DMS153 (cell line): Measurements from ENCODE around the gene POU5F1.
A peak's percentile ranks its signal among the peaks of the same experiment; 100 is the strongest.
"Not testable (repeated sequence)": the region's sequence is repeated elsewhere in the genome, so short reads cannot be mapped to it uniquely, and the experiment has no call there.

Source experiments
- DNase-seq: peaks from one replicate; lab custom pipeline; 2025; lab: John Stamatoyannopoulos, UW

Gene POU5F1

DNA sequence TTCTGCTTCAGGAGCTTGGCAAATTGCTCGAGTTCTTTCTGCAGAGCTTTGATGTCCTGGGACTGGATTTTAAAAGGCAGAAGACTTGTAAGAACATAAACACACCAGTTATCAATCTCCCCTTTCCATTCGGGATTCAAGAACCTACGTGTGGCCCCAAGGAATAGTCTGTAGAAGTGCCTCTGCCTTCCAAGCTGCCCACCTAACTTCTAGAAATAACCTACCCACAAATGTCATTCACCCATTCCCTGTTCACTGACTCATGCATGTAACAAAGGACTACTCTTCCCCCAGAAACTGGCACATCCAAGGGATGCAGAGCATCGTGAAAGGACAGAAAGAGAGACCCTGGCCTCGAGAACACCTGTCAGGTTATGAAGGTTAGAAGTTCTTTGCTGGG lies 4.5 kb downstream of the POU5F1 start:
- no peak for DNase-seq

DNA sequence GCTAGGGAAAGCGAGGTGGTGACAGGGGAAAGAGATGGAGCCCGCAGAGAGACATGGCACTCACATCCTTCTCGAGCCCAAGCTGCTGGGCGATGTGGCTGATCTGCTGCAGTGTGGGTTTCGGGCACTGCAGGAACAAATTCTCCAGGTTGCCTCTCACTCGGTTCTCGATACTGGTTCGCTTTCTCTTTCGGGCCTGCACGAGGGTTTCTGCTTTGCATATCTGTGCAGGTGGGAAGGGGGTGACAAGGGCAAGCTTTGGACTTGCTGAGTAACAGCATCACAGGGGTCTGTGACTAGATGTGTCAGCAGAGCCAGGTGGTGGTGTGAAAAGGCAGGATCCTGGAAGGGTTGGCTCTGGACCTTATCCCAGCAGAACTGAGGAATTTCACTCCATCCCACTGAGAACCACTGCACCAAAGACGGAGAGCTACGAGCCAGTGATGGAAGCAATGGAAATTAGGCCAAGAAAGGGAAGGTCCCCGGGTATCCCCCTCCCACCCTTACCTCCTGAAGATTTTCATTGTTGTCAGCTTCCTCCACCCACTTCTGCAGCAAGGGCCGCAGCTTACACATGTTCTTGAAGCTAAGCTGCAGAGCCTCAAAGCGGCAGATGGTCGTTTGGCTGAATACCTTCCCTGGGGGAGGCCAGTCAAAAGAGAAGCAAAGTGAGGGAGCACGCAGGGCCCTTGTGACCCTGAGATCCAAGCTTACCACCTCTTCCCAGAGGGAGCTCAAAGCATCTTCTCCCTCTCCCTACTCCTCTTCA lies 5.2 kb downstream of the POU5F1 start:
- not testable (repeated sequence) for DNase-seq

DNA sequence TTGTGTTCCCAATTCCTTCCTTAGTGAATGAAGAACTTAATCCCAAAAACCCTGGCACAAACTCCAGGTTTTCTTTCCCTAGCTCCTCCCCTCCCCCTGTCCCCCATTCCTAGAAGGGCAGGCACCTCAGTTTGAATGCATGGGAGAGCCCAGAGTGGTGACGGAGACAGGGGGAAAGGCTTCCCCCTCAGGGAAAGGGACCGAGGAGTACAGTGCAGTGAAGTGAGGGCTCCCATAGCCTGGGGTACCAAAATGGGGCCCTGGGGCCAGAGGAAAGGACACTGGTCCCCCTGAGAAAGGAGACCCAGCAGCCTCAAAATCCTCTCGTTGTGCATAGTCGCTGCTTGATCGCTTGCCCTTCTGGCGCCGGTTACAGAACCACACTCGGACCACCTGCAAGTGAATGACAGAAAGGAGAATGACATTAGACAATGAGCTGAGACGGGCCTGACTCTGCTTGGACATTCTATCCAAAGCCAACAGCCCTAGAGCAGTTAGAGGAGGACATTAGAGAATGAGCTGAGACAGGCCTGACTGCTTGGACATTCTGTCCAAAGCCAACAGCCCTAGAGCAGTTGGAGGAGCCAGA lies 5.9 kb downstream of the POU5F1 start:
- not testable (repeated sequence) for DNase-seq

DNA sequence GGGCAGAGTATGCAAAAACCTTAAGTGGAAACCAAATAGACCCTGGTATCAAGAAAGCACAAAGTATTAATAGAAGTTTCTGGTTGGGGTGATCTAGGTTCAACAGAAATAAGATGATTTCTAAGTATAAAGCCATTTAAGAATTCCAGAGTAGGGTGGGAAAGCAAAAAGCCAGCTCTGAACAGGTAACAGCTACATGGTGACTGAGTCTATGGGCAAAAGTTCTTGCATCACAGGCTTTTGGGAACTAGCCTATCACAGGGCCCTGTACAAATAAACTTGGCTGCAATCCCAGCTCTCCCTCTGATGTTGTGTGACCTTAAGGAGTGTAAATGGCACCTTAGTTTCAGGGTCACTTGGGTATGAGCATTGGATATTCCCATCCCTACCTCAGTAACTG lies 6.6 kb downstream of the POU5F1 start:
- DNase-seq = no peak

DNA sequence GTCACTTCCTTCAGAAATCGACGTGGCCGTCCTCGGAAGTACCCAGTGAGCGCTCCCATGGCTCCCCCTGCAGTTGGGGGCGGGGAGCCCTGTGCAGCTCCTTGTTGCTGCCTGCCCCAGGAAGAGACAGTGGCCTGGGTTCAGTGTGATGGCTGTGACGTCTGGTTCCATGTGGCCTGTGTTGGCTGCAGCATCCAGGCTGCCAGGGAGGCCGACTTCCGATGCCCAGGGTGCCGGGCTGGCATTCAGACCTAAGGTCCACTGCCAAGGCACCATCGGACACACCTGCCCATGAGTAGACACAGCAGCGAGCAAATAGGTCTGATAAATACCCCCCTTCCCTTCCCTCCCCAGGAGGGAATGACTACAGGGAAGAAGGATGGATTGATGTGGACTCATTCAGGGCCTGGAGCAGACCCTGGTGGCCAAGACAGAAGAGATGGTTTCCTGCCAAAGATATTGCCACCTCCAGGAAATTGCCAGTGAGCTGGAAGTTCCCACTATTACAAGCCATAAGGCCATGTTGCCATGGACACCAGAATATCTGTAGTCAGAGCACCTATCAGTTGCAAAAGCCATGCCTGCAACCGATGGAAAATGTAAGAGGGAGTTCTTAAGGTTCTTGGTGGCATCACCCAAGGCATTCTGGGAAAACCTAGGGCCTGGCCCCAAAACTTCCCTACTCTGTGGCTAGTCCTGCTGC lies 7.9 kb downstream of the POU5F1 start:
- DNase-seq = no peak

DNA sequence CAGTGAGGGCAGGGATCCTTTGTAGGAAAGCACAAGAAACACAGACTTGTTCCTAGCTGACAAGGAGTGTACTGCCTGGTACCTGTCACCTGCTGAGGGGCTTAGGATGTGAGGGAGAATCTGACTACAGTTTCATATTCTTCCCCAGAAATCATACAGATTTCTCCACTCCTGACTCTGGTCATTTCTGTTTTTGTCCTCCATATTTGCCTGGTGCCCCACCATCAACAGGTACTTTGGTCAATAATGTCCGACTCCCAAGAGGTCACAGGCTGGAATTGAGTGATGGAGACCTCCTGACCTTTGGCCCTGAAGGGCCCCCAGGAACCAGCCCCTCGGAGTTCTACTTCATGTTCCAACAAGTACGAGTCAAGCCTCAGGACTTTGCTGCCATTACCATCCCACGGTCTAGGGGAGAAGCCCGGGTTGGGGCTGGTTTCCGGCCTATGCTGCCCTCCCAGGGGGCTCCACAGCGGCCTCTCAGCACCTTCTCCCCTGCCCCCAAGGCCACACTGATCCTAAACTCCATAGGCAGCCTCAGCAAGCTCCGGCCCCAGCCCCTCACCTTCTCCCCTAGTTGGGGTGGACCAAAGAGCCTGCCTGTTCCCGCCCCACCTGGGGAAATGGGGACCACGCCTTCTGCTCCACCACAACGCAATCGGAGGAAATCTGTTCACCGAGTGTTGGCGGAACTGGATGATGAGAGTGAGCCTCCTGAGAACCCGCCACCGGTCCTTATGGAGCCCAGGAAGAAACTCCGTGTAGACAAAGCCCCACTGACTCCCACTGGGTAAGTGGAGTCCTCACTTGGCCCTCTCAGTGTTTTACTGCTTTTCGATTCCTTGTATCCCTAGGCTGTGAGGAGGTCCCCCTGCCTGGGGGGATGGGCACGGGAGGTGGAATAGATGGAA lies 9.0 kb downstream of the POU5F1 start:
- no peak for DNase-seq

DNA sequence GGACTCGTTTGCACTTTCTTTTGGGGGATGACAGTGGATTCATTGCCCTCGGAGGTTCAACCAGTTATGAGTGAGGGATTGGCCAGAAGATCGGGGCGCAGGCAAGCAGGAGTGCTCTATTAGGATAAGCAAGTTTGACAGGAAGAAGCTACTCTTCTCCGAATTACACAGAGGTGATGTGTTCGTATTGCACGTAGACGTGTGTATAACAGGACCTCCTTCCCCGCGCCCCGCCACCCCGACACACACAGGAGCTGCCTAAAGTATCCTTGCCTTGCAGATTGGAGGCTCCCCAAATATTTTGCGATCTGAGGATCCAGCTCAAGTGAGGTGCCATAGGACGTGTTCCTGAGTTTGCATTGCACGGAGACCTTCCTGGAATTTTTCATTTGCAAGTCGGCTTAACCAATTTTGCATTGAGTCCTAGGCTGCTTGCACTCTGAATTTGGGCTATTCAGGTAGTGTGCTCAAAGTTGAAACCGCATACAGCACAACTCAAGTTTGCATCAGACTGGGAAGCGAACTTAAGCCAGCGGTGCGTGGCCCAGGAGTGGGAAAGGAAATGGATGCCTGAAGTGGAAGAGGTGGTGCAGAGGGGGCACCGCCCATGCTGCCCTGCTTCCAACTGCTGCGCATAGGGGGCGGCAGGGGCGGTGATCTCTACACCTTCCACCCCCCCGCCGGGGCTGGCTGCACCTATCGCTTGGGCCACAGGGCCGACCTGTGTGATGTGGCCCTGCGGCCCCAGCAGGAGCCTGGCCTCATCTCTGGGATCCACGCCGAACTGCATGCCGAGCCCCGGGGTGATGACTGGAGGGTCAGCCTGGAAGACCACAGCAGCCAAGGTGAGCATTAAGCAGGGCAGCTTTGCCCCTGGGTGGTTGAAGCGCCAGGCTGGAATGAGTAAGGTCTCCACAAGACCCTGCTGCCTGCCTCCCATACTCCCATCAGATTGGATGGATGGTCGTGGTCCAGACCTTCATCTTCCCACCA lies 11.3 kb downstream of the POU5F1 start:
- DNase-seq = no peak

DNA sequence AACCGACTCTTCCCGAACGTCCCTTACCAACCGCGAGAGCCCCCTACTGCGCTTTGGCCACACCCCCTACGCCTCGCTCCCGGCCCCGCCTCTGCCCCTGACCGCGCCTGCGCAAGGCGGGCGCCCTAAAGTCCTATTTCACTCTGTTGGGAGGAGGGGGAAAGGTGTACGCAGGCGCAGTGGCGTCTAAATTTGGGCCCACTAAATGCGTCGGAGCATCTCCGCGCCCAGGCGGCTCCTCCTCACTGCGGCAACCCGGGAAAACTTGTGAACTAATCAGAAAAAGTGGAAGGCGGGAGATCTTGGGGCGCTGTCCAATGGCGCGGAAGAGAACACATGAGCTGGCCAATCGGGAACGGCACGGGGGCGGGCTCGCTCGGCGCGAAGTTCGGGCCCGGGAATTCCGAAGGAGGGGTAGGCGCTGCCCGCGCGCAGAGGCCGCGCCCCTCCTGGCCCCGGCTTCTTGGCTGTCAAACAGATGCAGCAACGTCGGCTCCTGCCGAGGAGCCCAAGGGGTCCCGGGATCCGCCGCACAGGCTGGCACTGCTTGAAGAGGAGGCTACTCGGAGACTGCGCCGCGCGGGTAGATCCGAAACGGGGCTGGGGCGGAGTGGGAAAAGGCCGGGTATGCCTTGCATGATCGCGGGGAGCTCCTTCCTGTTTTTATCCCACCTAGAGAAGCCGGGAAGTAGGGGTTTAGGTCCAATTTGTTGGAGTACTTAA lies 12.2 kb downstream of the POU5F1 start, which contains the start of gene TCF19:
TSS of gene TCF19 (plus strand) at position 450 of the 723 bp plus-strand sequence. CDS start 881 bp downstream, outside the sequence.
- peak; percentile 97 for DNase-seq

DNA sequence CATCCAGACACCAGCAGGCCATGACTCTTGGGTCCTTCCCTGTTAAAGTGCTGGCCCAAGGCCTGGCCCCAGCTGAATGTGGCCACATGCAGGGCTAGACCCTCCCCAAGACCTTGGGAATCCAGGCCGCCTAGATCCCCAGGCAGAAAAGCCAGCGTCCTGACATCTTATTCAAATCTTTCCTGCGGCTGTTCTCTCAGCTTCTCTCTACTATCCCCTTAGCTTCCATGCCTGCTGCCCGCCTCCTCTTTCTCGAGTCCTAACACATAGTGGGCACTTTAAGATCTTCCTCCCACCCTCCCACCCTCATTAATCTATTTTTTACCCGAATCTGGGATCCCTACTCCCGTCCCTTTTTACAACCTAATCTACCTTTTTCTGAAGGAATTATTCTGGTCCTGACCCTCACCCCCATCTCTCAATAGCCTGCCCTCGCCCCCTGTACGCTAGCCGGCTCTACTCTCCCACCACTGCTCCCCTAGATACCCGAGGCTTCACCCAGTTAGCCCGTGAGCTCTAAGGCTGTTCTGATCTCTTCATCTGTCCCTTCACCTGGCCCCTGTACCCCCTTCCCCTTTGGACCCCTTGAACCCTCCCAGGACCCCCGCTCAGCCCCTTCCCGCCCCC lies 12.9 kb downstream of the POU5F1 start, which contains the start of gene CCHCR1:
TSS of gene CCHCR1 (minus strand) at position 290 of the 627 bp plus-strand sequence. CDS start at position 88, 202 bp downstream.
- no peak for DNase-seq

DNA sequence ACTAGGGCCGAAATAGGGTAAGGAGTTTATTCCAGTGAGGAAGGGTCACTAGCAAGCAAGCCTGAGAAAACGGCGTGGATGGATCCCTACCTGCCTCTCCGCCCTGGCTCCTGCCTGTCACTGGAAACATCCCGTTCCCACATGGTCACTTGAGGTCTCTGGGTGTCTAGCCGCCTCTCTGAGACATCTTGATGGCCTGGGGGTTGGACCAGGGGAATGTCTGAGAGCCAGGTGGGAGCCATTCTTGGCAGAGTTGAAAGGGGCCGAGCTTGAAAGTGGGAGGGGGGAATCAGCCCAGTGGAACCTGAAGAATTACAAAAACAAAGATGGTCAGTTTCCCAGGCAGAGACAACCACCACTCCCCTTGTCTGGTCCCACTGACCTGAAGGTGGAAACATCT lies 13.8 kb downstream of the POU5F1 start:
- no peak for DNase-seq

DNA sequence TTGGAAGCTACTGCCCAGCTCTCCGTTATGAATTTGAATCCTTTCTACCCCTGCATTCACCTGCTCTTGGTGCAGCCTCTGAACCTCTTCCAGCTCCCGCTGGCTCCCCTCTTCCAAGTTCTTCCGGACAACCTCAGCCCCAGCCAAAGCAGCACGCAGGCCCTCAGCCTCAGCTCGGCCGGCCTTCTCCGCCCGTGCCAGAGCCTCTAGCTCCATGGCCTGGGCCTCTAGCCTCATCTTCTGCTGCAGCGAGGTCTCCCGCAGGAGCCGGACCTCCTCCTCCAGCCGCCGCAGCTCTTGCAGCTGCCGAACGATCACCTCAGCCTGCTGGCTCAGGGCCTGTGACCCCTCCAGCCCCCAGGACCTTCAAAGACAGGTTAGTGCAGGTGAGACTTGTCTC lies 16.0 kb downstream of the POU5F1 start:
- DNase-seq = no peak

DNA sequence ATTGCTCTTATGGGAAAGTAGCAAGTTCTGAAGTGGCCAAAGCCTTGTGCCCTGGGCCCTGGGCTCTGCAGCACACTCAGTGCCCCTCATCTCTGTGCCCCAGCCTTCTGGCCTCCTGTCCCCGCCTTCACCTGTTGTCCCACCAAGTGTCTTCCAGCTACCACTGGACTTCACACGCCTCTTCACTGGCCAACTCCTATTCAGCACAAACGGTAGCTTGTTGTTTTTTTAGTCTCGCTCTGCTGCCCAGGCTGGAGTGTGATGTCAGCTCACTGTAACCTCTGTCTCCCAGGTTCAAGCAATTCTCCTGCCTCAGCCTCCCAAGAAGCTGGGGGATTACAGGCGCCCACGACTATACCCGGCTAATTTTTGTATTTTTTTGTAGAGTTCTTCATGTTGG lies 17.7 kb downstream of the POU5F1 start:
- no peak for DNase-seq

DNA sequence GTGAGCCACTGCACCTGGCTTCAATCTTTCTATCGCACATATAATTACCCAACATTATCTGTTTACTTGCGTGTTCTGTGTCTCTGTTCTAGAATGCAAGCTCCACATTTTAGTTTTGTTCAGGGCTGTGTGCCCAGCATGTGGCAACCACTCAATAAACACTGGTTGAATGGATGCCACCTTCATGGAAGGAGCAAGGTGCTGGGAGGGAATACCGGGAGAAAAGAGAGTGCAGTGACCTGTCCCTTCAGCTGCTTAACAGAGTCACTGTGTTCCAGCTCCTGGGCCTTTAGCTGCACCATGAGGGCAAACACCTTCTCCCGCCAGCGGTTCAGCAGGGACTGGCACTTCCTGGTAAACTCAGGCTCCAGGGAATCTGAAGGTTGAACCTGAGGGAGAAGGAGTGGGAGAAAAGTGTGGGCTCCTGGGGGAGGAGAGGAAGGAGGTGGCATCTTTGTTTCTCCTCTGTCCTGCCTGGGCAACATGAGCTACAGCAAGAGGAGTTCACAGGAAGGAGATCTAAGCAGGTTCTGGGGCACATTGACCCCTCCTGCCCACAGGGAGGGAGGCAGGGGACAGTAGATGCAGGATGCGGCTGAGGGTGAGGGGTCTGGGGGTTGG lies 20.5 kb downstream of the POU5F1 start:
- no peak for DNase-seq

DNA sequence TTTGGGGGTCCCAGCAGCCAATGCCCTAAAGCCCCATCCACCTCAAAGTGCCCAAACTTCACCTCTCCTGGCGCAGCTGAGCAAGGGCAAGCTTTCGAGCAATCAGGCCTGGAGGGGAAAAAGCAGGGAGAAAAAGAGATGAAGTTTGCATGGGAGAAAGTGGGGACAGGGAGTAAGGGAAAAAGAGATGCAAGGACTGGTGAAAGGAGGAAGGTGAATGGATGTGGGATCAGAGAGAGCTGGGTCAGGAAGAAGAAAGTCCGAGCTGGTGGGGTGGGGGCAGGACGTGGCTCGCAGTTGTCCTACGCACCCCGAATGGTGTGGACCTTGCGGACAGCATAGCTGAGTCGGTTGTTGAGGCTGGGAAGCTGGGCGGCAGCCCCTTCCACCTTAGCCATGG lies 25.1 kb downstream of the POU5F1 start:
- DNase-seq = no peak

DNA sequence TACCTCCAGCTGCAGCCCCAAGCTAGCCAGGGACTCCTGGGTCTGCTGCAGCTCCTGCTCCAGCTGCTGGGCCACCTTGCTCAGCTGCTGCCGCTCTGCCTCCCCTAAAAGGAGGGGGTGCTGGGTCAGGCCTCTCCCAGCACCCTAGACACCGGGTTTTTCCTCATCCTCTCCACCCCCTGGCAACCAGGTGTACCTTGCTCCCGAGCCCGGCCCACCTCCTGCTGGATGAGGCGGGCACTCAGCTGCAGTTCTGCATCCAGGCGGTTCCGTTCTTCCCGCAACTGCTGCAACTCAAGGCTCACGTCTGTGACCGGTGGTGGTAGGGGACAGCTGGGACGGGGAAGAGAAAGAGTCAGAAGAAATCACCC lies 25.5 kb downstream of the POU5F1 start:
- DNase-seq = no peak

DNA sequence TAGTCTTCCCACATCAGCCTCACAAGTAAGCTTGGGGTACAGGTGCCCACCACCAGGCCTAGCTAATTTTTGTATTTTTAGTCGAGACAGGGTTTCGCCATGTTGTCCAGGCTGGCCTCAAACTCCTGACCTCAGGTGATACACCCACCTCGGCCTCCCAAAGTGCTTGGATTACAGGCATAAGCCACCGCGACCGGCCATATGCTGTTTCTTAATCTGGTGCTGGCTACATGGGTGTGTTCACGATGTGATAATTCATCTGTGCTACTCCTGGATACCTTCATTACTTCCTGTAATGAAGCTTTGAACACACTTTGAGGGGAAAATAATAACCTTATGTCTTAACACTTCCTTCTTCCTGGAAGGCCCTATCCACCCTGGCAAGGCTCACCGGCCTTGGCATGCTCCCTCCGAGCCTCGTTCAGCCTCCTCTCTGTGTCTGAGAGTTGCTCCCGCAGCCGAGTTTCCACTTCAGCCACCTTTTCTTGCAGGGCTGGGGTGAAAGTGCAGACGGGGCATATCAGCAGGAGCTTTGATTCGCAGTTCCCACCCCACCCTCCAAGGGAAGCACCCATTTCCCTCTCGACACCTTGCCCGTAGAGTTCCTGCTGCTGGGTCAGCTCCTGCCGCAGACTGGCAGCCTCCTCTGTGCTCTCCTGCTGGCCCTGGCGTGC lies 26.0 kb downstream of the POU5F1 start:
- DNase-seq = no peak

DNA sequence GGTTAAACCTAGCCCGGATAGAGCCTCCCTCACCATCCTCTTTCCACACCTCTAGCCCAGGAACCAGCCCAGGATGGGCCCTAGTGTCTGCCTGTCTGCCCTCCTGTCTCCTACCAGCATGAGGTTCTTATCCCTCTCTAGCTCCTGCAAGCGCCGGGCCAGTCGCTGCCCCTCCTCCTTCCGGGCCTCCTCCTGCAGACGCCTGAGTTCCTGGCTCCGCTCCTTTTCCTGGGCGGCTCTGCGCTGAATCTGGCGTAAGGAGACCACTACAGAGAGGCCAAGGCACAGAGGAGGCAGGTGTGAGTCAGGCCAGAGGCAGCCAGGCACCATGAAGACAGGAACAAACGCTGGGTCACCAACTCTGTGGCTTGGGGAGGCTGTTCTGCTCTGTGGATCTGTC lies 27.3 kb downstream of the POU5F1 start:
- no peak for DNase-seq

DNA sequence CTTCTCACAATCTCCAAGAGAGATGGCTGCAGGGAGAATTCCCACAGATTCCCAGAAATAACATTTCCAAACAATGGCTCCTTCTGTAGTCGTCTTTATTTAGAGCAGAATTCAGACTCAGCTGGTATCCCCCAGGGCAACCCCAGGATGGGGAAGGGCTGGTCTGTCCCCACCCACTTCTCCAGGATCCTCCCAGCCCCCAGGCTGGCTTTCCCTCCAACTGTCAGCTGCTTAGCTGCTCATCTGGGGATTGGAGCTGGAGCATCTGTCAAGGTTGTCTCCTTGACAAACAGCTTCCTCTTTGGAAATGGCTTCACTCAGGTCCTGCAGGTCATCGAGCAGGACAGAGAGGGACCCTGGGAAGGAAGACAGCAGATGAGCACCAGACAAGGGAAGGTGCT lies 28.1 kb downstream of the POU5F1 start:
- DNase-seq = no peak

DNA sequence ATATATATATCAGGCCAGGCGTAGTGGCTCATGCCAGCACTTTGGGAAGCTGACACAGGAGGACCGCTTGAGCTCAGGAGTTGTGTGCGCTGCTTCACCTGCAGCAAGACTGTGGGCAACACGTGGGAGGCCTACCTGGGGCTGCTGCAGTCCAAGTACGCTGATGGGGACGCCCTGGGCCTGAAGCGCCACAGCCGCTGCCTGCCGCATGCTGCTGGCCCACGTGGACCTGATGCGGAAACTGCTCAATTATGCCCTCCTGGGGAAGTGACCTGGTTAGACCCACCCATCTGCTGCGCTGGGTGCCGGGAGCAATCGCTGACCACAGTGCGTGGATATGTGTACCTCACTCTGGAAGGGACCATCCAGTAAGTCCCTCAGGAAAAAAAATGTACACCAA lies 29.8 kb downstream of the POU5F1 start:
- no peak for DNase-seq
